ENCODE data around the gene SLC13A5.
"Not testable (repeated sequence)": the region's sequence is repeated elsewhere in the genome, so short reads cannot be mapped to it uniquely, and the experiment has no call there.

The SLC13A5 gene

GRCh38 chr17:6753546-6753945 is 40.4 kb upstream of the SLC13A5 start:
- no peak for TF ChIP-seq CTCF (IDR thresholded peaks at IDR 0.05; ENCODE audit: low read length, missing control alignments)
- DNase-seq (ENCODE audit: low read depth), result peak; percentile 17
- no peak overlapping the region for H3K4me3 ChIP-seq (replicated peaks; ENCODE audit: low read depth, low read length)

GRCh38 chr17:6753006-6753445 is 39.9 kb upstream of the SLC13A5 start:
- peak; percentile 95 for DNase-seq (ENCODE audit: low read depth)

GRCh38 chr17:6752068-6752909 is 39.1 kb upstream of the SLC13A5 start:
- DNase-seq (ENCODE audit: low read depth), result peak; percentile 100
- no peak overlapping the region for H3K4me3 ChIP-seq (replicated peaks; ENCODE audit: low read depth, low read length)
- TF ChIP-seq CTCF (IDR thresholded peaks at IDR 0.05; ENCODE audit: low read length, missing control alignments), result no peak

More at GRCh38 chr17:6753006-6753445, 39.9 kb upstream of the SLC13A5 start:
- peak overlapping the region; percentile 24 for H3K4me3 ChIP-seq (replicated peaks; ENCODE audit: low read depth, low read length)
- TF ChIP-seq CTCF (IDR thresholded peaks at IDR 0.05; ENCODE audit: low read length, missing control alignments), result no peak

- DNase-seq (ENCODE audit: low read depth), result peak; percentile 53
- no peak overlapping the region for H3K4me3 ChIP-seq (replicated peaks; ENCODE audit: low read depth, low read length)
- TF ChIP-seq CTCF (IDR thresholded peaks at IDR 0.05; ENCODE audit: low read length, missing control alignments), result peak; percentile 36
Measured at GRCh38 chr17:6749519-6749918, 36.4 kb upstream of the SLC13A5 start.

GRCh38 chr17:6748617-6749016 is 35.4 kb upstream of the SLC13A5 start:
- TF ChIP-seq CTCF (IDR thresholded peaks at IDR 0.05; ENCODE audit: low read length, missing control alignments), result no peak
- H3K4me3 ChIP-seq (replicated peaks; ENCODE audit: low read depth, low read length), result no peak overlapping the region
- DNase-seq (ENCODE audit: low read depth), result no peak

- not testable (repeated sequence) for H3K4me3 ChIP-seq (replicated peaks; ENCODE audit: low read depth, low read length); DNase-seq (ENCODE audit: low read depth)
Measured at GRCh38 chr17:6746665-6747064, 33.5 kb upstream of the SLC13A5 start.

- no peak overlapping the region for H3K4me3 ChIP-seq (replicated peaks; ENCODE audit: low read depth, low read length)
- no peak for DNase-seq (ENCODE audit: low read depth)
- TF ChIP-seq CTCF (IDR thresholded peaks at IDR 0.05; ENCODE audit: low read length, missing control alignments), result no peak
Measured at GRCh38 chr17:6729531-6729930, 16.4 kb upstream of the SLC13A5 start.

Data from fibroblast of pulmonary artery (primary cell).